ENCODE measurements around the gene CFAP210. TPM values are rescaled to one million over a fixed set of nuclear protein-coding genes. Genes with fewer than 3 reads are reported as not detected.

CFAP210 gene

Small RNAs within 50 kb of the gene (small RNA-seq; reads per million reads assigned to genes)
- not detected for gene RF00432 (ENCODE audit: insufficient read depth)

All from mesendoderm (in vitro differentiated cells).